ENCODE measurements around the gene JMJD7.

The JMJD7 gene

GRCh38 chr15:41885321-41885720 lies 57.4 kb downstream of the JMJD7 start:
- no peak for ATAC-seq

DNA sequence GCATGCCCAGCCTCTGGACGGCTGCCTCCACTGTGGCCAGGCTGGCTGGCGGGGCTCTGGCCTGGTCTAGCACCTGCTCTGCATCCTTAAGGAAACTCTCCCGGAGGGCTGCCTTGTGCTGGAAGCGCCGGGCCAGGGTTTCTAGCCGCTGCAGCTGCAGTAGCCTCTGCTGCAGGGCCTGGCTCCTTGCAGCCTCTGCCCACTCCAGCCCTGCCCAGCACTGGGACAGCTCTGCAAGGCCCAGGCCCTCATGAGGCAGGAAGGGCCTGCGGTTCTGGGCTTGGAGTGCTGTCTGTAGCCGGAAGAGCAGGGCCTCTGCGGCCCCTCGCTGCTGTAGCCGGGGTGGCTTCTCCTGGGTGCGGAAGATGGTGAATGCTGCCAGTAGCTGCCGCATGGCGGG lies 57.9 kb downstream of the JMJD7 start:
- ATAC-seq: no peak

DNA sequence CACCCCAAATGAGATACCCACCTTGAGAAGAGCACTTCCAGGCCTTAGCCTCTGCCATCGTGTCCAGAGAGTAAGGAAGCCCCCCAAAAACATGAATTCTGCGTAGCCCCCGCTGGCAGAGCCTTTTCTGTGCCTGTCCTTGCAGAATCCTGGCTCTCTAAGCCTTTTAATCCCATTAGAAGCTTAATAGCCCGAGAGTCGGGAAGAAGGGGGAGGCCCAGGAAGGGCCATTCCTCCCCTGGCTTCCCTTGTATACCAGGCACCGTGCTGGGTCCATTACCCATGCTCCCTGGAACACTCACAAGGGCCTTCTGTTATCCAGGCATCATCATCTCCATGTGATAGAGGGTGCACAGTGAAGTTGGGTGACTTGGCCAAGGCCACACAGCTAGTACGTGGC lies 58.8 kb downstream of the JMJD7 start:
- no peak for ATAC-seq

- no peak for ATAC-seq
Measured at GRCh38 chr15:41887161-41887560, 59.3 kb downstream of the JMJD7 start.

All from activated CD4-positive, CD25-positive, alpha-beta regulatory T cell treated with anti-CD3 and anti-CD28 coated beads, Interleukin-2, amount 50 U/mL, for 24 hours (primary cell).